HG03521 (cell line): Measurements from ENCODE around the gene CNIH4.
"Not testable (repeated sequence)": the region's sequence is repeated elsewhere in the genome, so short reads cannot be mapped to it uniquely, and the experiment has no call there.

Source experiments
- ATAC-seq: cut with Tn5 transposase; IDR thresholded peaks from one replicate; pipeline ENCODE4 v1.9.1; 2021; ENCODE audit warnings: mild to moderate bottlenecking, moderate library complexity; ENCODE audit not compliant: unreplicated experiment

The CNIH4 gene

DNA sequence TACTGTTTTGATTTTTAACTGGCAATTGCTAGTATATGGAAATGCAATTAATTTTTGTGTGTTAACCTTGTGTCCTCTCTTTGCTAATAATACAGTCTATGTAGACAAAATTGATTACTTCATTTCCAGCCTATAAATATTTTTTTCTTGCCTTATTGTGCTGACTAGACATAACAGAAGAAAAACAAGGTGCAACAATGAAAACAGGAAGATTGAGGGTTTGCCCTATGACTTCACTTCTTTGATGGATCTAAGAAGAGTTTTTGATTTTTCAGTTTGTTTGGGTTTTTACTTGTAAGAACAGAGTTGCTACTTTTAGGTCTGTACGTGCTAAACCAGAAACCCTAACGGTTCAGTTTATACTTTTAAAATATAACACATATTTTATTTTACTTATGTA is 8.5 kb upstream of the CNIH4 start:
- ATAC-seq: no peak

- not testable (repeated sequence) for ATAC-seq
These were observed 7.0 kb upstream of the CNIH4 start for GRCh38 chr1:224349716-224350115.

DNA sequence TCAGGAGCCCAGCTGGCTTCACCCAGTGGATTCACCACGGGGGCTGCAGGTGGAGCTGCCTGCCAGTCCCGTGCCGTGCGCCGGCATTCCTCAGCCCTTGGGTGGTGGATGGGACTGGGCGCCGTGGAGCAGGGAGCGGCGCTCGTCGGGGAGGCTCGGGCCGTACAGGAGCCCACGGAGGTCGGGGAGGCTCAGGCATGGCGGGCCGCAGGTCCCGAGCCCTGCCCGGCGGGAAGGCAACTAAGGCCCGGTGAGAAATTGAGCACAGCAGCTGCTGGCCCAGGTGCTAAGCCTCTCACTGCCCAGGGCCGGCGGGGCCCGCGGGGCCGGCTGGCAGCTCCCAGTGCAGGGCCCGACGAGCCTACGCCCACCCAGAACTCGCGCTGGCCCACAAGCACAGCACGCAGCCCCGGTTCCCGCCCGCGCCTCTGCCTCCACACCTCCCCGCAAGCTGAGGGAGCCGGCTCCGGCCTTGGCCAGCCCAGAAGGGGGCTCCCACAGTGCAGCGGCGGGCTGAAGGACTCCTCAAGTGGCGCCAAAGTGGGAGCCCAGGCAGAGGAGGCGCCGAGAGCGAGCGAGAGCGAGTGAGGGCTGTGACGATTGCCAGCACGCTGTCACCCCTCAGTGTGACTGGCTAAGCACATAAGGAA is 4.1 kb upstream of the CNIH4 start:
- not testable (repeated sequence) for ATAC-seq

DNA sequence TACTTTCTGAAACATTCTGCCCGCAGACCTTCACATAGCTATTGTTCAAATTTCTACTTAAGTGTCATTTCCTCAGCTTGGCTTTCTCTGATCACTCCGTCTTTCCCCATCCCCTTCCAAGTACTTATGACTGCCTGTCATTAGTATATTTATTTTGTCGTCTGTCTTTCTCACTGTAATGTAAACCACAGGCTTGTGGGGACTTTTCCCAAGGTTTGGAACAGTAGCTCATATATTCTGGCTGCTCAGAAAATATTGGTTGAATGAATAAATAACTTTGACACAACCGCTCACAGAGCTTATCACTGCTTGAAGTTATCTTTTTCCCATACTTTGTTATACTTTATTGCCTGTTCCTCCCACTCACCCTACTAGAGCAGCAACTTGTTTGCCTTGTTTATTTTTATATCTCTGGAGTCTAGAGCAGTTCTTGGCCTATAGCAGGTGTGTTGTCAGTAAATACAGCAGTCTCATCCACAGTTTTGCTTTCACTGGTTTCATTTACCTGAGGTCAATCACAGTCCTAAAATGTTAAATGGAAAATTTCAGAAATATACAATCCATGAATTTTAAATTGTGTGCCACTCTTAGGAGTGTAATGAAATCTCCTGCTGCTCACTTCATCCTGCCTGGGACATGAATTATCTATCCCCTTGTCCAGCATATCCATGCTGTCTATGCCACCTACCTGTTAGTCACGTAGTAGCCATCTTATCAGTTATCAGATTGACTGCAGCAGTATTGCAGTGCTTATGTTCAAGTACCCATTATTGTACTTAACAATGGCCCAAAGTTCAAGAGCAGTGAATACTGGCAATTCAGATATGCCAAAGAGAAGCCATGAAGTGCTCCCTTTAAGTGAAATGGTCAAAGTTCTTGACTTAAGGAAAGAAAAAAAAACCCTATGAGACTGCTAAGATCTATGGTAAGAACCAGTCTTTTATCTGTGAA is 2.4 kb upstream of the CNIH4 start:
- ATAC-seq: no peak

DNA sequence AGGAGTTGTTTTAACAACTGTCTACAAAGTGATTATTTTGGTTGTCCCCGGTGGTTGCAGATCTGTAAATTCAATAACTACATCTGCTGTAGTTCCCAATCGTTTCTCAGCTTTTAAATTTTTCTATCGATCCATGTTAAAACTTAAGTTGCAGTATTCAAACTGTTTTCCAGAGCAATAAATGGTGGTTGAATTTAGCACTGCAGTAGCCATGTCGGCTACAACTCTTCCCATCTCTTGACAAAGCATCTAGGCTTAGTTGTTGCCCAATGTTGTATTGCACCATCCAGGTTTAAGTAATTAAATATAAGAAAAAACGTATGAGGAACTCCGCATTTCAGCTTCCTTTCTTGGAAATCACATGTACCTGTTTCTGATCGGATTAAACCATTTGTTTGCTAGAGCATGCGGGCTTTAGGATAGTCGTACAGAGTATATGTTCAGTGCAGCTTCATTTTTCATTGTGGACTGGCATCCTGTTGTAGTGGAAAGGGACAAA is 996 bp downstream of the CNIH4 start:
- no peak for ATAC-seq

DNA sequence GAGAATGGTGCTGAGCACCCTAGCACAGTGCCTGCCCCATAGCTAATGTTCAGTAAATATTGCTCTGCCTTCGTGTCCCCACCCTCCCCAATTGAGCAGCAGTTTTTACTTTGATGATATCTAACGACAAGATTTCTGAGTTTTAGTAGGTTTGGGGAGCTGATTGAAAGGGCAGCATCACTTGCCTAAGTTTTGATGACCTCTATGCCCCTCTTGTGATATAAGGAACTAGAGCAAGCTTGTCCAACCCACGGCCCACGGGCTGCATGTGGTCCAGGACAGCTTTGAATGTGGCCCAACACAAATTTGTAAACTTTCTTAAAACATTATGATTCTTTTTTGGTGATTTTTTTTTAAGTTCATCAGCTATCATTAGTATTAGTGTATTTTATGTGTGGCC is 1.6 kb downstream of the CNIH4 start:
- no peak for ATAC-seq

GRCh38 chr1:224359207-224359606 is 2.5 kb downstream of the CNIH4 start:
- ATAC-seq: no peak

- ATAC-seq: peak; percentile 65
These were observed 11.7 kb downstream of the CNIH4 start for GRCh38 chr1:224368409-224368808.

GRCh38 chr1:224373008-224373590 is 16.4 kb downstream of the CNIH4 start:
- ATAC-seq: no peak

DNA sequence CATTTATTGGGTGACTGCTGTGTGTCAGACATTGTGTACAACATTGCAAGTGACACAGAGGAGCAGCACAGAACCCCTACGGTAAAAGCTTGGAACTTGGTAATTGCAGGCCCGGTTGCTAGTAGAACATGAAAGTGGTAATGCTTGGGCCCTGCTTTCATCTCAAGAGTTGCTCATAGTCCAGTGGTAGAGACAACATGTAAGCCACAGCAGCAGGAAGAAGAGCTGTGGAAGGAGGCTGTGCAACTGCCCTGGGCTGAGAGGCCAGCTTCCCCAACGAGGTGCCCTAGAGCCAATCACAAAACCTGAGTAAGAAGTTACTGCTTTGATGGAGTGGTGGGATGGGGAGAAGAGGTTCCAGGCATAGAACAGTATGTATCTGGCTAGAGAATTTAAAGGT is 18.4 kb downstream of the CNIH4 start:
- no peak for ATAC-seq

- ATAC-seq: peak; percentile 48
These were observed 21.0 kb downstream of the CNIH4 start for GRCh38 chr1:224377676-224378006.

GRCh38 chr1:224378855-224379631 is 22.4 kb downstream of the CNIH4 start:
- no peak for ATAC-seq

DNA sequence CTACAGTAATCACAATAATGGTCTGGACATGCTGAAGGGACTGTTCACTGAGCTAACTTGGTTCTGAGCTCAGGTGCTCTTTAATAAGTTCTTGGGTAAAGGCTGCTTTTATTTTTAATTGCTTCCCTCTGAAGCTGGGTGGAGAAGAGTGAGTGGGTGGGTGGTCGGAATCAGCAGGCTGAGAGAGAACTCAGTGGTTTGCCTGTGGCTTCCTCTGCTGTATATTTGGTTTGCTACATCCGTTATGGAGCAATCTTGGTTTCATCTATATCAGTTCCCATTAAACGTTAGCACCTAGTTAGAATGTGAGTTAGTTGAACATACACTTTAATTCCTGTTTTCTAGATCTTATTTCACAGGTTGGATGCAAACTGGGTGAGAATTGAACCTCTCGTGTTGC is 23.3 kb downstream of the CNIH4 start:
- no peak for ATAC-seq

DNA sequence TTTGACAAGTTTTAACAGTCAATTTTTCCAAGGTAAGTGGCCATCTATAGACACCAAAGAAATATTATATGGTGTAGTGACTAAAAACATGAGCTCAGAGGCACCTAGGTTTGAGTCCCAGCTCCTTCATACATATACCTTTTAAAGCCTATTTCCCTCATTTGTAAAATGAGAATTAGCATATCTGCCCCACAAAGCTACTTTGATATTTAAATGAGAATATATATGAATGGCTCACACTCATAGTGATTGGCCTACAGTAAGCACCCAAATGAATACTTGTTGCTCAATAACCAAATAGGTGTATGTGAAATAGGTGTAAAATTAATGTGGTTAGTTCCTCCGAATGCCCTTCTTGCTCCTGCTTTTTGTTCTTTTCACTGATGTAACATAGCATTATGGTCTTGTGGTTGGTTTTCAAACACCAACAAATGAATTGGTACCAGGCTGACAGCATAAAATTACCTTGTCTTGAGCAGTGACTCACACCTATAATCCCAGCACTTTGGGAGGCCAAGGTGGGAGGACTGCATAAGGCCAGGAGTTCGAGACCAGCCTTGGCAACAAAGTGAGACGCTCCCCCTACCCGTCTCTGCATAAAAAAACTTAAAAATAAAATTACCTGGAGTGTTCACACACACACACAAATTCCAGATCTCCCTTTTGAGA is 25.3 kb downstream of the CNIH4 start:
- no peak for ATAC-seq

- no peak for ATAC-seq
These were observed 26.5 kb downstream of the CNIH4 start for GRCh38 chr1:224383218-224383617.

- ATAC-seq: no peak
These were observed 30.7 kb downstream of the CNIH4 start for GRCh38 chr1:224387302-224387912.

DNA sequence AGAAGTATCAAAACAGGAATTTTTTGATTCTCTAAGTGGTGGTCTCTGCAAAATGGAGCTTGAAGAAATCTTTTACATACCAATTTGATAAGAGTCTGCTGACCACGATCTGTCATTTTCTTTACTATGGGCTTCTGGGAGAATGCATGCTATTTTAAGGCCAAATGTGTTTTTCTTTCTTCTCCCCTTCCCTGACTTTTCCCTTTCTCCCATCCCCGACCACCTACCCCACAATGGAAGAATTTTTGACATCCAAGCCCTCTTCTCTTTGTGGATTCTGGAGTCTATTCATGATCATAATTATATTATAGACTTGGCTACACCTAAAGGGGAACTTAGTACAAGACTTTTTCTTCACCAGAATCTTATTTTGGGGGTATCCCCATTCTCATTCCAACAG is 31.3 kb downstream of the CNIH4 start:
- no peak for ATAC-seq

- no peak for ATAC-seq
These were observed 33.8 kb downstream of the CNIH4 start for GRCh38 chr1:224390517-224390916.

DNA sequence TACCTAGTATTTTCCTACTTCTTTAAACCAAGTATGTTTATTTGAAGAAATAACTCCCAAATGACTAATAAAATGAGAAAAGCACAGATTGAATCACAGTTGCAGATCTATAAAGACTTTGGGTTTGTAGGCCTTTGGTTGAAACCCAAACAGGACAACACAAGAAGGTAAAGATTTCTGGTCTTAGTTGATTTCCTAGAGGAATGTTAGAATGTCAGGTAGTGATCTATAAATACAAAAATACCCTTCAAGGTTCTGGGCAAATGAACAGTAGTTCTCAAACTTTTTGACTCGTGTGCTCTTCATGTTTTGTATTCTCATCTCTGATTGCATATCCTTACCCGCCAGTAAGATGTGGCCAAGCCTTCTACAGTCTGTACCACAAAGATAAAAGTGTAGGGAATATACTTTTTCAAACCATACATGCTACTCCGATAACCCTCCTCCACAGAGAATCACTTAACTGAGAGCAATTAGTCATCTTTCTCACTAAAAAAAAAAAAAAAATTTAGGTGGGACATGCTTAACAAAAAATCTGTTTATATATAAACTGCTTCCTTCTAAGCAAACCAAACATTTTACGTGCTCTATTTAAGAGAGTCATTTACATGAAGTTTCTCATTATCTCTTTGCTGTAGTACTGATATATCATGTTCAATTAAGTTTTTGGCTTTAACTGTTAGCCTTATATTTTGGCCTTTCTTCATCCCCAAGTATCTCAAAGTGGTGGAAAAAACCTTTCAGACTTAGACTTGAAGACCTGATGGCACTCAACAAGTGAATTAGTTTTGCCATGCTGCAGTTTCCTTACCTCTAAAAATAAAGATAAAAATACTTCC is 36.0 kb downstream of the CNIH4 start:
- ATAC-seq: no peak
